GM04503 (cell line): Measurements from ENCODE around the gene OR6B3.

ENCODE experiments used
- DNase-seq: peaks from one replicate; pipeline ENCODE4 v3.0.0-alpha.2; 2012; ENCODE audit warnings: low read depth

OR6B3 gene

GRCh38 chr2:240053173-240054155 is at the start of gene OR6B3:
Gene OR6B3, minus strand, starts transcription at chr2:240053521.
- DNase-seq = no peak

GRCh38 chr2:240098349-240098748 is 45.0 kb upstream of the OR6B3 start:
- DNase-seq = no peak

- DNase-seq = no peak
Observed at GRCh38 chr2:240095556-240096523, 42.5 kb upstream of the OR6B3 start.

- DNase-seq = no peak
Observed at GRCh38 chr2:240089306-240089705, 36.0 kb upstream of the OR6B3 start.

GRCh38 chr2:240086563-240086962 is 33.2 kb upstream of the OR6B3 start:
- DNase-seq = no peak

- no peak for DNase-seq
Observed at GRCh38 chr2:240078631-240079030, 25.3 kb upstream of the OR6B3 start.

- DNase-seq = no peak
Observed at GRCh38 chr2:240077442-240077841, 24.1 kb upstream of the OR6B3 start.

GRCh38 chr2:240074545-240074944 is 21.2 kb upstream of the OR6B3 start:
- DNase-seq = no peak

- DNase-seq = no peak
Observed at GRCh38 chr2:240070907-240071306, 17.6 kb upstream of the OR6B3 start.

GRCh38 chr2:240069829-240070228 is 16.5 kb upstream of the OR6B3 start:
- DNase-seq = no peak

- no peak for DNase-seq
Observed at GRCh38 chr2:240068193-240068592, 14.9 kb upstream of the OR6B3 start.

GRCh38 chr2:240066489-240066888 is 13.2 kb upstream of the OR6B3 start:
- no peak for DNase-seq

- DNase-seq = no peak
Observed at GRCh38 chr2:240064898-240065297, 11.6 kb upstream of the OR6B3 start.

- DNase-seq = no peak
Observed at GRCh38 chr2:240060977-240061591, 7.8 kb upstream of the OR6B3 start.

GRCh38 chr2:240056678-240057077 is 3.4 kb upstream of the OR6B3 start:
- DNase-seq = no peak

- DNase-seq = no peak
Observed at GRCh38 chr2:240055177-240055917, 2.0 kb upstream of the OR6B3 start.

GRCh38 chr2:240052524-240052923 is 797 bp downstream of the OR6B3 start:
- no peak for DNase-seq

- DNase-seq = no peak
Observed at GRCh38 chr2:240051697-240052096, 1.6 kb downstream of the OR6B3 start.

- DNase-seq = no peak
Observed at GRCh38 chr2:240050278-240050677, 3.0 kb downstream of the OR6B3 start.

- no peak for DNase-seq
Observed at GRCh38 chr2:240048237-240048636, 5.1 kb downstream of the OR6B3 start.

GRCh38 chr2:240045098-240045497 is 8.2 kb downstream of the OR6B3 start:
- DNase-seq = no peak
